ENCODE data around the gene FARP2. TPM values are rescaled to one million over a fixed set of nuclear protein-coding genes. Genes with fewer than 3 reads are reported as not detected.

The FARP2 gene
- total and polyA plus RNA-seq, 2 of the 13 experiments (the other 11 are each of a cell fraction or from before 2014, with no cell fraction given): 28.0 to 45.4 TPM

GRCh38 chr2:241432824-241433448 is 76.9 kb downstream of the FARP2 start (continued):
- no peak for TF ChIP-seq PREB (CRISPR knock-in tag; IDR thresholded peaks at IDR 0.05)
- TF ChIP-seq, protein P1, sequence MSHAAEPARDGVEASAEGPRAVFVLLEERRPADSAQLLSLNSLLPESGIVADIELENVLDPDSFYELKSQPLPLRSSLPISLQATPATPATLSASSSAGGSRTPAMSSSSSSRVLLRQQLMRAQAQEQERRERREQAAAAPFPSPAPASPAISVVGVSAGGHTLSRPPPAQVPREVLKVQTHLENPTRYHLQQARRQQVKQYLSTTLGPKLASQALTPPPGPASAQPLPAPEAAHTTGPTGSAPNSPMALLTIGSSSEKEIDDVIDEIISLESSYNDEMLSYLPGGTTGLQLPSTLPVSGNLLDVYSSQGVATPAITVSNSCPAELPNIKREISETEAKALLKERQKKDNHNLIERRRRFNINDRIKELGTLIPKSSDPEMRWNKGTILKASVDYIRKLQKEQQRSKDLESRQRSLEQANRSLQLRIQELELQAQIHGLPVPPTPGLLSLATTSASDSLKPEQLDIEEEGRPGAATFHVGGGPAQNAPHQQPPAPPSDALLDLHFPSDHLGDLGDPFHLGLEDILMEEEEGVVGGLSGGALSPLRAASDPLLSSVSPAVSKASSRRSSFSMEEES (CRISPR knock-in tag; IDR thresholded peaks at IDR 0.05): peak; percentile 93
- peak; percentile 83 for TF ChIP-seq NFIC (IDR thresholded peaks at IDR 0.05; ENCODE audit: low read length)
- TF ChIP-seq RFXANK (CRISPR knock-in tag; IDR thresholded peaks at IDR 0.05): 0 out of 2 replicates have a peak, but pooled peaks have one; percentile 42
- no peak for TF ChIP-seq ZNF468 (CRISPR knock-in tag; IDR thresholded peaks at IDR 0.05)
- no peak for TF ChIP-seq NFE2 (CRISPR knock-in tag; IDR thresholded peaks at IDR 0.05)
- no peak for TF ChIP-seq ZFP62 (CRISPR knock-in tag; IDR thresholded peaks at IDR 0.05)
- no peak for TF ChIP-seq PAF1 (CRISPR knock-in tag; IDR thresholded peaks at IDR 0.05)
- peak; percentile 72 for TF ChIP-seq FOXA1 (IDR thresholded peaks at IDR 0.05)
- TF ChIP-seq FOXA1 (CRISPR knock-in tag; IDR thresholded peaks at IDR 0.05): peak; percentile 97
- TF ChIP-seq CENPX (CRISPR knock-in tag; IDR thresholded peaks at IDR 0.05): no peak
- TF ChIP-seq, protein P2, sequence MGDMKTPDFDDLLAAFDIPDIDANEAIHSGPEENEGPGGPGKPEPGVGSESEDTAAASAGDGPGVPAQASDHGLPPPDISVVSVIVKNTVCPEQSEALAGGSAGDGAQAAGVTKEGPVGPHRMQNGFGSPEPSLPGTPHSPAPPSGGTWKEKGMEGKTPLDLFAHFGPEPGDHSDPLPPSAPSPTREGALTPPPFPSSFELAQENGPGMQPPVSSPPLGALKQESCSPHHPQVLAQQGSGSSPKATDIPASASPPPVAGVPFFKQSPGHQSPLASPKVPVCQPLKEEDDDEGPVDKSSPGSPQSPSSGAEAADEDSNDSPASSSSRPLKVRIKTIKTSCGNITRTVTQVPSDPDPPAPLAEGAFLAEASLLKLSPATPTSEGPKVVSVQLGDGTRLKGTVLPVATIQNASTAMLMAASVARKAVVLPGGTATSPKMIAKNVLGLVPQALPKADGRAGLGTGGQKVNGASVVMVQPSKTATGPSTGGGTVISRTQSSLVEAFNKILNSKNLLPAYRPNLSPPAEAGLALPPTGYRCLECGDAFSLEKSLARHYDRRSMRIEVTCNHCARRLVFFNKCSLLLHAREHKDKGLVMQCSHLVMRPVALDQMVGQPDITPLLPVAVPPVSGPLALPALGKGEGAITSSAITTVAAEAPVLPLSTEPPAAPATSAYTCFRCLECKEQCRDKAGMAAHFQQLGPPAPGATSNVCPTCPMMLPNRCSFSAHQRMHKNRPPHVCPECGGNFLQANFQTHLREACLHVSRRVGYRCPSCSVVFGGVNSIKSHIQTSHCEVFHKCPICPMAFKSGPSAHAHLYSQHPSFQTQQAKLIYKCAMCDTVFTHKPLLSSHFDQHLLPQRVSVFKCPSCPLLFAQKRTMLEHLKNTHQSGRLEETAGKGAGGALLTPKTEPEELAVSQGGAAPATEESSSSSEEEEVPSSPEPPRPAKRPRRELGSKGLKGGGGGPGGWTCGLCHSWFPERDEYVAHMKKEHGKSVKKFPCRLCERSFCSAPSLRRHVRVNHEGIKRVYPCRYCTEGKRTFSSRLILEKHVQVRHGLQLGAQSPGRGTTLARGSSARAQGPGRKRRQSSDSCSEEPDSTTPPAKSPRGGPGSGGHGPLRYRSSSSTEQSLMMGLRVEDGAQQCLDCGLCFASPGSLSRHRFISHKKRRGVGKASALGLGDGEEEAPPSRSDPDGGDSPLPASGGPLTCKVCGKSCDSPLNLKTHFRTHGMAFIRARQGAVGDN (CRISPR knock-in tag; IDR thresholded peaks at IDR 0.05): no peak
- no peak for TF ChIP-seq MTF1 (CRISPR knock-in tag; IDR thresholded peaks at IDR 0.05)
- TF ChIP-seq MTA1 (CRISPR knock-in tag; IDR thresholded peaks at IDR 0.05; ENCODE audit: borderline replicate concordance): no peak
- TF ChIP-seq ZNF484 (CRISPR knock-in tag; IDR thresholded peaks at IDR 0.05; ENCODE audit: borderline replicate concordance, low read depth): no peak
- TF ChIP-seq DNMT3B (CRISPR knock-in tag; conservative IDR thresholded peaks at IDR 0.05): no peak
- TF ChIP-seq ZNF563 (CRISPR knock-in tag; IDR thresholded peaks at IDR 0.05): no peak
- no peak for TF ChIP-seq FUBP1 (CRISPR knock-in tag; IDR thresholded peaks at IDR 0.05; ENCODE audit: borderline replicate concordance)
- no peak for TF ChIP-seq ZNF782 (CRISPR knock-in tag; IDR thresholded peaks at IDR 0.05; ENCODE audit: borderline replicate concordance)
- no peak for TF ChIP-seq REXO4 (CRISPR knock-in tag; IDR thresholded peaks at IDR 0.05; ENCODE audit: borderline replicate concordance)
- no peak for TF ChIP-seq ZNF607 (CRISPR knock-in tag; IDR thresholded peaks at IDR 0.05; ENCODE audit: borderline replicate concordance)
- no peak for TF ChIP-seq YY1 (IDR thresholded peaks at IDR 0.05; ENCODE audit: insufficient read depth, insufficient replicate concordance, low read depth, low read length)

All from HepG2 (cell line).